ENCODE data around the gene TBL2. TPM values are rescaled to one million over a fixed set of nuclear protein-coding genes. Genes with fewer than 3 reads are reported as not detected.

The TBL2 gene
- total RNA-seq, 3 donors from 2014 or later (not counting 1 experiment from before 2014, with no cell fraction given) = 15.1 to 18.5 (median 17.6) TPM

DNA sequence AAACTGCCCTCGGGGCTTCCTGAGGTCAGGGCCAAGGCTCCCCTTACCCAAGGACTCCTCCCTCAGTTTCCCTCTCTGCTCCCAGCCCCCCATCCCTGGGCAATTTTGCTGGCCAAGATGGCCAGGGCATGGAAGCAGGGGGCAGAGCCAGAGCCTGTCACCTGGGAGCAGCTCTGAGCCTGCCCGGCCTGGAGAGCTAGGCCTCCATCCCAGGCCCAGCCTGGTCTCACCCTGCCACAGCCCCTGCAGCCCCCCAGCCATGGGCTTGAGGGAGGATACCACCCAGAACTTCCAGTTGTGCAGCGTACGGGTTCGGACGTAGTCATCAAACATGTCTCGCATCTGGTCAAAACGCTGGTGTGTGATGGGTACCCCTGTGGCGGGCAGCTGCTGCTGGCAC is 17.0 kb upstream of the TBL2 start:
- no peaks in the 10 kb centered on the region for H3K36me3 Mint-ChIP-seq
- Histone ChIP-seq H3K27ac (ENCODE audit: low read length) (no peak overlapping the region), H3K9me3 (ENCODE audit: control insufficient read depth, insufficient read depth, low read length) (no peaks in the 10 kb centered on the region), H3K36me3 (ENCODE audit: control insufficient read depth, insufficient read depth, low read length) (no peaks in the 10 kb centered on the region), H3K27me3 (ENCODE audit: control insufficient read depth, insufficient read depth, low read length) (peaks cover 2% of the 10 kb centered on the region), H3K4me3 (ENCODE audit: low read length) (no peak overlapping the region), H3K4me1 (ENCODE audit: control insufficient read depth, insufficient read depth, low read length) (no peaks in the 10 kb centered on the region)
- H3K9me3 Mint-ChIP-seq = no peaks in the 10 kb centered on the region
- no peaks in the 10 kb centered on the region for H3K4me1 Mint-ChIP-seq
- H3K4me3 Mint-ChIP-seq = no peak overlapping the region
- DNase-seq (no peak), ATAC-seq (no peak)
- intact Hi-C loops (cut with micrococcal nuclease) = no loop called here
- 90% methylated on average over 9 of the region's 9 CpGs for WGBS (ENCODE audit: insufficient coverage)
- H3K27me3 Mint-ChIP-seq (ENCODE audit: low read depth in 2 of 2) = peaks cover 0 to 14% of the 10 kb centered on the region in 2 donors
- TF ChIP-seq CTCF (IDR thresholded peaks at IDR 0.05) = no peak
- H3K27ac Mint-ChIP-seq = no peak overlapping the region

DNA sequence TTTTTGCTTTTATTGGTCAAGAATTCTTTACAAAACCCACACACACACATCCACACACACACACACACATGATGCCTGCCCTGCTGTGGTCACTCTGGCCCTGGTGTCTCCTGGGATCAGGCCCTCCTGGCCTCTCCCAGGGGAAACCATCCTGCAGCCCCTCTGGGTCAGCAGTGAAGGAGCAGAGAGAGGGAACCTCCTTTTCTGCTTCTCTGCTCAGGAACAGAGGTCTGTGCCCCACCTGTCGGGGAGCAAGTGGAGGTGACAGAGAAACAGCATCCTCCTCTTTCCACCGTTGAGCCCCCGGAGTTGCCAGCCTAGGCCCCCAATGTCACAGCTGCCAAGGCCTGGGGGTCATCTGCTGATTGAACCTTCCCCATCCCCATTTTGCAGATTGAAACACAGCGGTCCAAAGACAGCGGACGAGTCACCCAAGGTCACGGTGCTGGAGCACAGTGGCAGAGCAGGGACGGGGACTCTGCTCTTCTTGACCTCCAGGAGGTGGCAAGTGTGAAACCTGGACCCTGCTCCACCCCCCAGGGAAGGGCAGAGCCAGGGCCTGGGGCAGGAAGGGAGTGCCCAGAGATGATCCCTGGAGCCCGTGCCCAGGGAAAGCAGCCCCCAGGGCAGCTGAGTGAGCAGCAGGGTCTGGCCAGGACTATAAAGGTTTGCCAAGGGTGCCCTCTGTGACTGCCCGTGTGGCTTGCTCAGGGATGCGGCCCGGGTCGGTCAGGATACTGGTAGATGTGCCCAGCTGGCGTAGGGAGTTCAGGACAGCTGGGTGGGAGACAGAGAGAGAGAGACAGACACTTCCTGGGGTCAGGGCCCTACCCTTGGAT is 15.0 kb upstream of the TBL2 start:
- no peak overlapping the region for H3K27ac Mint-ChIP-seq
- Histone ChIP-seq H3K27ac (ENCODE audit: low read length) (no peak overlapping the region), H3K36me3 (ENCODE audit: control insufficient read depth, insufficient read depth, low read length) (no peaks in the 10 kb centered on the region), H3K4me1 (ENCODE audit: control insufficient read depth, insufficient read depth, low read length) (no peaks in the 10 kb centered on the region), H3K27me3 (ENCODE audit: control insufficient read depth, insufficient read depth, low read length) (peaks cover 2% of the 10 kb centered on the region), H3K4me3 (ENCODE audit: low read length) (no peak overlapping the region), H3K9me3 (ENCODE audit: control insufficient read depth, insufficient read depth, low read length) (no peaks in the 10 kb centered on the region)
- H3K36me3 Mint-ChIP-seq = no peaks in the 10 kb centered on the region
- no peak for TF ChIP-seq CTCF (IDR thresholded peaks at IDR 0.05)
- no peaks in the 10 kb centered on the region for H3K4me1 Mint-ChIP-seq
- no peaks in the 10 kb centered on the region for H3K9me3 Mint-ChIP-seq
- WGBS (ENCODE audit: insufficient coverage) = 79% methylated on average over 14 of the region's 14 CpGs
- ATAC-seq (no peak), DNase-seq (no peak)
- H3K27me3 Mint-ChIP-seq (ENCODE audit: low read depth in 2 of 2) = peaks cover 0 to 6% of the 10 kb centered on the region in 2 donors
- intact Hi-C loops (cut with micrococcal nuclease) = no loop called here
- H3K4me3 Mint-ChIP-seq = no peak overlapping the region

- intact Hi-C loops (cut with micrococcal nuclease) = no loop called here
- Mint-ChIP-seq H3K4me1 (peaks cover 0 to 13% of the 10 kb centered on the region in 2 donors), H3K36me3 (no peaks in the 10 kb centered on the region), H3K27me3 (ENCODE audit: low read depth in 2 of 2) (no peaks in the 10 kb centered on the region), H3K9me3 (no peaks in the 10 kb centered on the region), H3K4me3 (no peak overlapping the region), H3K27ac (peak overlapping the region in 1 of 2 donors; percentile 24)
- no peak for TF ChIP-seq CTCF (IDR thresholded peaks at IDR 0.05)
- no peaks in the 10 kb centered on the region for H3K9me3 ChIP-seq (ENCODE audit: control insufficient read depth, insufficient read depth, low read length)
- H3K36me3 ChIP-seq (ENCODE audit: control insufficient read depth, insufficient read depth, low read length) = no peaks in the 10 kb centered on the region
- H3K4me1 ChIP-seq (ENCODE audit: control insufficient read depth, insufficient read depth, low read length) = peaks cover 14% of the 10 kb centered on the region
- DNase-seq (no peak), ATAC-seq (no peak)
- no peak overlapping the region for H3K27ac ChIP-seq (ENCODE audit: low read length)
- 98% methylated on average over 12 of the region's 12 CpGs for WGBS (ENCODE audit: insufficient coverage)
- H3K4me3 ChIP-seq (ENCODE audit: low read length) = no peak overlapping the region
- H3K27me3 ChIP-seq (ENCODE audit: control insufficient read depth, insufficient read depth, low read length) = no peaks in the 10 kb centered on the region
Measured at GRCh38 chr7:73586911-73587310, 8.5 kb upstream of the TBL2 start.

Data from natural killer cell (primary cell).